Upper lobe of left lung (tissue), 6 donors: ENCODE results near the gene DNAH10. TPM values are rescaled to one million over a fixed set of nuclear protein-coding genes. Genes with fewer than 3 reads are reported as not detected.

Experiments
- ATAC-seq, 2 donors: fragments of 200-7000 bp; cut with Tn5 transposase; one replicate each; pipeline ENCODE4 v1.9.1; 2022; ENCODE audit warnings: mild to moderate bottlenecking in 2 of 2, moderate library complexity in 2 of 2; ENCODE audit not compliant: low FRiP score in 2 of 2
- DNase-seq, 2 donors: peaks; one replicate each; pipeline ENCODE4 v3.0.0-alpha.2; 2019 to 2020
- H3K27ac ChIP-seq, 4 donors: fragments of 200-600 bp; sonication (generic); one replicate each; pipeline ENCODE4 v1.5.1; 2016 to 2019
- H3K27me3 ChIP-seq, 4 donors: fragments of 200-600 bp; sonication (generic); one replicate each; pipeline ENCODE4 v1.5.1; 2017 to 2019
- H3K36me3 ChIP-seq, 4 donors: fragments of 200-600 bp; sonication (generic); one replicate each; pipeline ENCODE4 v1.5.1; 2016 to 2019
- H3K4me1 ChIP-seq, 4 donors: fragments of 200-600 bp; sonication (generic); one replicate each; pipeline ENCODE4 v1.5.1; 2018 to 2019
- H3K4me3 ChIP-seq, 4 donors: fragments of 200-600 bp; sonication (generic); one replicate each; pipeline ENCODE4 v1.5.1; 2017 to 2019; ENCODE audit warnings: mild to moderate bottlenecking in 2 of 4, moderate library complexity in 1 of 4
- H3K9me3 ChIP-seq, 4 donors: fragments of 200-600 bp; sonication (generic); one replicate each; pipeline ENCODE4 v1.5.1; 2018 to 2019
- CTCF ChIP-seq, 6 experiments: fragments of 450-650 bp in 4 of 6; fragments of 200-600 bp in 2 of 6; sonication (generic) in 2 of 6; IDR thresholded peaks; one replicate each; pipeline ENCODE4 v1.5.1; 2016 to 2019; ENCODE audit warnings: antibody characterized with exemption in 6 of 6
- EP300 ChIP-seq, 4 donors: sonication (generic); formaldehyde crosslinking; IDR thresholded peaks; one replicate each; pipeline ENCODE4 v1.5.1; 2017; ENCODE audit warnings: antibody characterized with exemption in 4 of 4, control low read depth in 2 of 4
- POLR2A ChIP-seq, 4 donors: fragments of 450-650 bp; IDR thresholded peaks; one replicate each; pipeline ENCODE4 v1.5.1; 2016 to 2017; ENCODE audit warnings: antibody characterized with exemption in 4 of 4, mild to moderate bottlenecking in 2 of 4
- POLR2AphosphoS5 ChIP-seq, 2 donors: sonication (generic); formaldehyde crosslinking; IDR thresholded peaks; one replicate each; pipeline ENCODE4 v1.5.1; 2017; ENCODE audit warnings: antibody characterized with exemption in 2 of 2
- WGBS, 2 donors: methylation state at CpG; one replicate each; pipeline ENCODE4 v1.1.5; 2017 to 2018; 5-methylcytosine and 5-hydroxymethylcytosine counted together
- total RNA-seq, 6 donors: library from RNA; depleted of rRNA in 4 of 6; stranded (reverse); fragments of >200 nt in 4 of 6; gene quantifications; one replicate each; pipeline versions ENCODE4 v1.1.0 to v1.2.1, GENCODE V29; 2016 to 2021
- donor health status: DM: no; HTN: no; CAD: no; lungs with moderate emphysema.
- donor health status: DM: no; HTN: yes; CAD: no; lungs with severe emphysema.

DNAH10 gene
- total RNA-seq, 6 donors from 2014 or later, result 0.31 to 46.0 (median 8.3) TPM

- Histone ChIP-seq H3K4me3 (no peak overlapping the region), H3K27ac (no peak overlapping the region), H3K36me3 (no peaks in the 10 kb centered on the region), H3K4me1 (no peaks in the 10 kb centered on the region), H3K27me3 (no peaks in the 10 kb centered on the region), H3K9me3 (no peaks in the 10 kb centered on the region)
- DNase-seq, result no peak
- TF ChIP-seq EP300 (IDR thresholded peaks at IDR 0.05), result no peak
- TF ChIP-seq CTCF (IDR thresholded peaks at IDR 0.05), result no peak
- TF ChIP-seq POLR2AphosphoS5 (IDR thresholded peaks at IDR 0.05), result no peak
- TF ChIP-seq POLR2A (IDR thresholded peaks at IDR 0.05), result no peak
- WGBS, 2 donors, result 85 to 87% methylated on average over 7 of the region's 7 CpGs
- no peak for ATAC-seq
Observed at GRCh38 chr12:123928897-123929296, 166.8 kb downstream of the DNAH10 start.

GRCh38 chr12:123929946-123930583 is 168.0 kb downstream of the DNAH10 start:
- Histone ChIP-seq H3K27ac (no peak overlapping the region), H3K27me3 (no peaks in the 10 kb centered on the region), H3K4me1 (peaks cover 0 to 9% (median 5%) of the 10 kb centered on the region in 4 donors), H3K36me3 (peaks cover 0 to 7% (median 0%) of the 10 kb centered on the region in 4 donors), H3K4me3 (no peak overlapping the region), H3K9me3 (no peaks in the 10 kb centered on the region)
- no peak for TF ChIP-seq CTCF (IDR thresholded peaks at IDR 0.05)
- no peak for TF ChIP-seq POLR2AphosphoS5 (IDR thresholded peaks at IDR 0.05)
- no peak for TF ChIP-seq POLR2A (IDR thresholded peaks at IDR 0.05)
- no peak for TF ChIP-seq EP300 (IDR thresholded peaks at IDR 0.05)
- no peak for ATAC-seq
- DNase-seq, result no peak
- 88 to 89% methylated on average over 7 to 9 of the region's 9 CpGs for WGBS, 2 donors

DNA sequence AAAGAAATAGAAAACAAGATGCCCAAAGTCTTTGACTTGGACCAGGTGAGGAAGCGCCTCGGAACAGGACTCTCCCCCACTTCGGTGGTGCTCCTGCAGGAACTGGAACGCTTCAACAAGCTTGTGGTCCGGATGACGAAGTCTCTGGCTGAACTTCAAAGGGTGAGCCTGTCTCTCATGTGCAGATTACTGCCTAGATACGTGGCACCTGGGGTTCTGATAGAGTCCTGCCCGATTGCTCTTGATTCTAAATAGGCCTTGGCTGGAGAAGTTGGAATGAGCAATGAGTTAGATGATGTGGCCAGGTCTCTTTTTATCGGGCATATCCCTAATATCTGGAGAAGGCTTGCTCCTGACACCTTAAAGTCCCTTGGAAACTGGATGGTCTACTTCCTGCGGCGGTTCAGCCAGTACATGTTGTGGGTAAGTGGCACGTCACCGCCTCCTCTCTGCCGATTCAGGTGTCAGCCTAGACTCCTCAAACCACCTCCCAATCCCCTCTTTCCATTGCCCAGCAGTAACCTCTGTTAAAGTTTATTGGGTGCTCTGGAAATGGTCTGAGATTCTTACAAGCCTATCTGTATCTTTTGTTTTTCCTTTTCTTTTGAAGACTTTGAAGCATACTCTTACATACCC is 169.7 kb downstream of the DNAH10 start:
- TF ChIP-seq POLR2AphosphoS5 (IDR thresholded peaks at IDR 0.05) (no peak), POLR2A (IDR thresholded peaks at IDR 0.05) (no peak), EP300 (IDR thresholded peaks at IDR 0.05) (no peak), CTCF (IDR thresholded peaks at IDR 0.05) (no peak)
- ATAC-seq (no peak), DNase-seq (peak in 1 of 2 donors; percentile 56)
- Histone ChIP-seq H3K4me1 (peaks cover 0 to 20% (median 11%) of the 10 kb centered on the region in 4 donors), H3K27me3 (no peaks in the 10 kb centered on the region), H3K27ac (no peak overlapping the region), H3K4me3 (no peak overlapping the region), H3K36me3 (peaks cover 0 to 18% (median 5%) of the 10 kb centered on the region in 4 donors), H3K9me3 (no peaks in the 10 kb centered on the region)
- 57 to 78% methylated on average over 14 of the region's 14 CpGs for WGBS, 2 donors

- Histone ChIP-seq H3K36me3 (peaks cover 0 to 25% (median 12%) of the 10 kb centered on the region in 4 donors), H3K27ac (no peak overlapping the region), H3K4me3 (no peak overlapping the region), H3K4me1 (peaks cover 7 to 30% (median 20%) of the 10 kb centered on the region in 4 donors), H3K27me3 (no peaks in the 10 kb centered on the region), H3K9me3 (no peaks in the 10 kb centered on the region)
- 88 to 96% methylated on average over 13 to 14 of the region's 14 CpGs for WGBS, 2 donors
- DNase-seq (no peak), ATAC-seq (no peak)
- TF ChIP-seq CTCF (IDR thresholded peaks at IDR 0.05), result no peak
- TF ChIP-seq EP300 (IDR thresholded peaks at IDR 0.05), result no peak
- TF ChIP-seq POLR2AphosphoS5 (IDR thresholded peaks at IDR 0.05), result no peak
- no peak for TF ChIP-seq POLR2A (IDR thresholded peaks at IDR 0.05)
Observed at GRCh38 chr12:123933214-123933613, 171.1 kb downstream of the DNAH10 start.
